ENCODE measurements around the gene ZMYND8.
"Not testable (repeated sequence)": the region's sequence is repeated elsewhere in the genome, so short reads cannot be mapped to it uniquely, and the experiment has no call there.

The ZMYND8 gene

DNA sequence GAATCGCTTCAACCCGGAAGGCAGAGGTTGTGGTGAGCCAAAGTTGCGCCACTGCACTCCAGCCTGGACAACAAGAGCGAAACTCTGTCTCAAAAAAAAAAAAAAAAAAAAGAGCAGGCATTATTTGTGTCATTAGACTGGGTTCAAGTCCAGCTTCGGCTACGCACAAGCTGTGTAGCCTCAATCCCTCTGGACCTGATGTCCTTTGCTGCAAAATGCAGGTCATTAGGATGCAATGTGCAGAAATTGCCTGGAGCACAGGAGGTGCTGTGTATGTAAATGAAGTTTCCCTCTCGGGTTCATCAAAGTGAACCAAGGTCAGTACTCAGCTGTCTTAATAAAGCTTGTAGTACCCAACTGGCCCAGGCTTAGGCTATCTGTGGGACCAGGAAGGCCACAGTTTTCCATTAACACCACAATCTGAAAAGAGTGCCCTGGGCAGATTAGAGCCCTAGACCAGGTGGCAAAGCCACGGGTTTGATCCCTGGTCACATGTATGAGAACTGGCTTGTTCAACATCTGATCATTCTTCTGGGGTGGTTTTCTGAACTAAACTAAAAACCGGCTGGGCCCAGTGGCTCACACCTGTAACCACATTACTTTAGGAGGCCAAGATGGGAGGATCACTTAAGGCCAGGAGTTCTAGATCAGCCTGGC is 155.3 kb downstream of the ZMYND8 start:
- no peak for DNase-seq

DNA sequence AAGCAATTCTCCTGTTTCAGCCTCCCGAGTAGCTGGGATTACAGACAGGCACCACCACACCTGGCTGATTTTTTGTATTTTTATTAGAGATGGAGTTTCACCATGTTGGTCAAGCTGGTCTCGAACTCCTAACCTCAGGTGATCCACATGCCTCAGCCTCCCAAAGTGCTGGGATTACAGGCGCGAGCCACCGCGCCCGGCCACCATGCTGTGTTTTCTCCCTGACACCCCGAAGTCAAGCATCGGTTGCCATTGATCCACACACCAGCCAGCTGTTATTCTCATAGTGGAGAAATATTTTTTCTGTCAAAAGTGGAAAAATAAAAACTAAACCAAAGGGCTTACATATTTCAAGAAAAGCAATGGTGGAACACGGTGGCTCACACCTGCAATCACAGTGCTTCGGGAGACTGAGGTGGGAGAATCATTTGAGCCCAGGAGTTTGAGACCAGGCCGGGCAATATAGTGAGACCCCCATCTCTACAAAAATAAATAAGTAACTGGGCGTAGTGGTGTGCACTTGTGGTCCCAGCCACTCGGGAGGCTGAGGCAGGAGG is 157.4 kb downstream of the ZMYND8 start:
- DNase-seq, result no peak

DNA sequence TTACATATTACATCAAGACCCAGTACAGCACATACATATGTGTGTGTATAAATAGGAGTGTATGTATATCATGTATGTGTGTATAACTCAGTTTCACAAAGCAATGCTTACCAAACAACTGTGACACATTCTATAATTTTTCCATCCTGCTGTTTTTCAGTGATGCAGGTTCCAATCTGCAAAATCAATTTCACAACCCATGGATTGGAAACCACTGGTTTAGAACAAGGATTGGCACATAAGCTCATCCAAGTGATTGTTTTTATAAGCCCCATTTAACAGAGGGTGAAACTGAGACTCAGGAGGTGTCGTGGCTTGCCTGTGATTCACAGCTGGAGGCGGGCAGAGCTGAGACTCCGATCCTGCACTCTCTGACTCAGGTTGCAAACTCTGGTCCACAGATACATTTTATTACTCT is 158.2 kb downstream of the ZMYND8 start:
- no peak for DNase-seq

DNA sequence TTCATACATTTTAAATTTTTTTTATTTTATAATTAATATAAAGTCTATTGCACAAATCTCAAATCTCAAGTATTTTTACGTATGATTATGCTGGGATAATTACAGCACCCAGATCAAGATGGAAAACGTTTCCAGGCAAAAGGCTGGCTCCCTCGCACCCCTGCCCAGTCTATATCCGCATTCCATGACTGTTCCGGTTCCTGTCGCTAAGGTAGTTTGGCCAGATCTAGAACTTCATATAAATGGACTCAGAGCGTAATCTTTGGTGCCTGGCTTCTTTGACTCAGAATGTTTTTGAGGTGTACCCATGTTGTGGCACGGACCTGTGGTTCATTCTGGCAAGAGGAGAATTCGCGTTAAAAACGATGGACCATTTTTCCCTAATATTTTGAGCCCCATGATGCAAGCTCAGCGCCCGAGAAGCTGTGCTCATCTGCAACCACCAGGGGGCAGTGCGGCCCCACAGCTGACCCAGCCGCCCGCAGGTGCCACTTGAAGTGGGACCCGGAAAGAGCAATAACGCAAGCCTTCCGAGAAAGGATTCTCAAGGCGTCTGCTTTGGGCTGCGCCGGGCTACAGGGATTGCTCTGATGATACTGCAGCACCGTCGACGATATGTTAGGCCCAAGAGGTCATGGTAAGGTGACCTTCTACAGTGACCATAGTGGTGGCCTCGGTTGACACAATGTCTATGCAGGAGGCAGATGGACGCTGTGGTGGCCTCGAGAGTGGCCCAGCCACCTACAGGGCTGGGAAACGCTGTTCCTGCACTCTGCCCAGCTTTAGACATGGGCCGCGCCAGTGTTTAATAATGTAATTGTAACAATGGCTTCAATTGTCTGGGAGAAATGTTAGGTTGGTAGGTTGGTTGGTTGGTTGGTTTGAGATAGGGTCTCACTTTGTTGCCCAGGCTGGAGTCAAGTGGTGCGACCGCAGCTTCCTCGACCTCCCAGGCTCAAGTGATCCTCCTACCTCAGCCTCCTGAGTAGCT is 160.1 kb downstream of the ZMYND8 start:
- DNase-seq, result peak; percentile 34

DNA sequence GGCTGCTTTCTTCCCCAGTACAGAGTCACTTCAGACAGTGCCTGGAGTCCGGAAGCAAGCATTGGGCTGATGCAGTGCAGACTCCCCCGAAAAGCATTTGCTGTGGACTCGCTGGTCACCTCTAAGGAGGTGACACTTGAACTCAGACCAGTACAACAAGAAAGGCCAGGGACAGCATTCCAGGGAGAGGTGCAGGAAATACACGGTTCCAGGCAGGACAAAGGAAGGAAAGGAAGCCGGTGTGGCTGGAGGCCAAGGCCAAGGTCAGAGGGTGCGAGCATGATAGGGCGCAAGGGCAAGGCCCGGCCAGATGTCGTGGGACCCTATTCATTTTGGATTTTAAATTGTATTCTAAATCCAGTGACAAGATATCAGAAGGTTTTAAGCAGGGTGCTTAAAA is 160.9 kb downstream of the ZMYND8 start:
- no peak for DNase-seq

DNA sequence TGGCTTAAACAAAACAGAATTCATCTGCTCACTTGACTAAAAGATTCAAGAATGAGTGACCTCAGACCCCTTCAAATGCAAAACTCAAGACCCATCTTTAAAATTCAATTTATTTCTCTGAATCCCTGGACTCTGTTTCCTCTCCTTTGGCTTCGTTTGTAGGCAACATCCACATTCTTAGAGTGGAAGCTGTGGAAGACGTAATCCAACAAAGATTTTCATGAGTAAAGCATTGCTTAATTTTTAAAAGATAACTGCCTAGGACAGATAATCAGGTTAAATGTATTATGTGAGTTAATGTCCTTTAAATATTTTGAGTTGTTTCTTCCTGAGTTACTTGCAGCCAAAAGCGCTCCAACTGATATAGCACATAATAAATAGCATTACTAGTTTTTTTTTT is 164.5 kb downstream of the ZMYND8 start:
- no peak for DNase-seq

DNA sequence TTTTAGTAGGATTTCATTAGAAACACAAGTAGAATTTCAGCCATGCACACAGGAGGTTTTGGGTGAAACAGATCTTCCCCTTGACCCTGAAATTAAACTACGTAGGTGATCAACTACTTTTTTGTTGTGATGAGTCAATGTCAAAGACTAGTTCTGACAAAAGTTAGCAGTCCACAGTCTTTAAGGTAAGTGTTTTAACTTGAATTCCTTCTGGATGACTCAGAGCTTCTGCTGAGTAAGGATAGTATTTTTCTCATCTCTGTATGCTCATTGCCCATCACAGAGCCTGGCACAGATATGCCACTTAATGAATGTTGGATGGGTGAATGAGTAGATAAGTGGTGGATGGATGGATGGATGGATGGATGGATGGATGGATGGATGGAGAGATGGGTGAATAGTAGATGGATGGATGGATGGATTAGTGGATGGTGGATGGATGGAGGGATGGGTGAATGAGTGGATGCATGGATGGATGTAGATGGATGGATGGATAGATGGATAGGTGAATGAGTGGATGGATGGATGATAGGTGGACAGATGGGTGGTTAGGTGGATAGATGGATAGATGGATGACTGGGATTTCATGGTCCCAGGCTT is 165.3 kb downstream of the ZMYND8 start:
- DNase-seq, result no peak

DNA sequence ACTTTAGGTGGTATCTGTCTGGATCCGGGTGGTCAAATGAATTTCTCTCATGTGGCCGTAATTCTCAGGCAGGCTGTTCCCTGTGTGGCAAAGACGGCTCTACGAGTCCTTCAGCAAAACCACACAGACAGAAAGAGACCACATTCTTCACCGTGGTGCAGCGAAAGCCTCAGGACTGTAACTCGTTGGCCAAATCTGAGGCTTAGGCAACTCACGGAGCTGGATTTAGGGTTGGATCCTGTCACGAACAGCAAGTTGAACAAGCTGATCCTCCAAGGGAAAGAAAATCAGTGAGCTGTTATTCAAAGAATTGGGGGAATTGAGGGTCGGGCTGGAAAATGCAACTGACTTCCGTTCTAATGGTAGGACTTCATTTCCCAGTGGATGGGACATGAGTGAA is 167.4 kb downstream of the ZMYND8 start:
- DNase-seq, result no peak

DNA sequence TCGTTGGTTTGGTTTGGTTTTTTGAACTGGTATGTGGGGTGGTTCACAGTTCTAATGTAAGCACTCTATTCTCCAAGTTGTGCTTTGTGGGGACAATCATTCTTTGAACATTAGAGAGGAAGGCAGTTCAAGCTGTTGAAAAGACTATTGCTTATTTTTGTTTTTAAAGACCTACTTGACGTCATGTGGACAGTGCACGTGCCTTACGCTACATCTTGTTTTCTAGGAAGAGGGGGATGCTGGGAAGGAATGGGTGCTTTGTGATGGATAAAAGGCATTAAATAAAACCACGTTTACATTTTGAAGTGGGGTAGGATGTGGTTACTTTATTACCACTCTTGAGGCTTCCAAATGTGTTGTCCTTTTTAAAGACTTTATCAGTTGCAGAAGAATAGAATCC is 168.0 kb downstream of the ZMYND8 start:
- DNase-seq, result no peak

DNA sequence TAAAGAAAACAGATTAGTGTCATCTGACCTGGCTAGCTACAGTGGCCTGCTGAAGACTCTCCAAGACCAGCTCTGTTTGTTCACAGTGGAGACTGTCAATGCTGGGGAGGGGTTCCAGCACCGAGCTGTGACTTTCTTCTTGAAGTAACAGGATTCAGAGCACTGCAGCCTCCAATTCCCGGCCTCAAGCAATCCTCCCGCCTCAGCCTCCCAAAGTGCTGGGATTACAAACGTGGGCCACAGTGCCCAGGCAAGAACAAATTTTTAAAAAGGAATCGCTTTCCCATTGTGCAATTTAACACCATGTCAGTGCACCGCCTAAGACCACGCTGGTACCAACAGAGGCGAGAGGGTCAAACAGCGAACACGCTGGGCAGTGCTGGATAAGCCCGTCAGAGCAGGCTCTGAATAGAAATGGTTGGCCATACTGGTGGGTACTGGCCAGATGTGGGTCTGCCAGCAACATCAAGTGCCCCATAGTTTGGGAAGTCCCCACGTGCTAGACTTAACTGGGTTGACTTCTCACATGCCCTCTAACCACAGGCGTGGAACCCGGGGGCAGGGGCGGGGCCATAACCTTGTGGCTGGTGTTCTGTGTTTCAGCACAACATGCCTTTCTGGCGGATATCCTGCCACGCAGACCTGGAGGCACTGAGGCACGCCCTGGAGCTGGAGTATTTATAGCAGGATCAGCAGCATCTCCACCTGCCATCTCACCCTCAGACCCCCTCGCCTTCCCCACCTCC is 168.9 kb downstream of the ZMYND8 start:
- no peak for DNase-seq

DNA sequence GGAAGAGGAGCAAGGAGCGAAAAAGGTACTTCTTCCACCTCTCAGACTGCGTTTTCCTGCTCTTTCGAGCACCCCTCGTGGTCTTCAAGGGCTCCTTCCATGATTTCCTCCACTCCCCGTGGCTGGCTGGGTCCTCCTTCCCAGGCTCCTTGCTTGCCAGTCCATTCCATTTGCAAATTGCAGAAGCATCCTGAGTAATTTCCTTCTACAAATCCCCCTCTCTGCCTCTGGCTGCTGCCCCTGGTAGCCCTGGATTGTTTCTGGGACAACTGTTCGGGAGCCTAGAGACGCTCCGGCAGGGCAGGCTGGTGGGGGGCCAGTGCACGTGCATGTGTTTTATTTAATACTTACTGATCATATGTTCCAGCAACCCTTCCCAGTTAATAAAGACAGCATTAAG is 173.1 kb downstream of the ZMYND8 start:
- DNase-seq, result no peak

DNA sequence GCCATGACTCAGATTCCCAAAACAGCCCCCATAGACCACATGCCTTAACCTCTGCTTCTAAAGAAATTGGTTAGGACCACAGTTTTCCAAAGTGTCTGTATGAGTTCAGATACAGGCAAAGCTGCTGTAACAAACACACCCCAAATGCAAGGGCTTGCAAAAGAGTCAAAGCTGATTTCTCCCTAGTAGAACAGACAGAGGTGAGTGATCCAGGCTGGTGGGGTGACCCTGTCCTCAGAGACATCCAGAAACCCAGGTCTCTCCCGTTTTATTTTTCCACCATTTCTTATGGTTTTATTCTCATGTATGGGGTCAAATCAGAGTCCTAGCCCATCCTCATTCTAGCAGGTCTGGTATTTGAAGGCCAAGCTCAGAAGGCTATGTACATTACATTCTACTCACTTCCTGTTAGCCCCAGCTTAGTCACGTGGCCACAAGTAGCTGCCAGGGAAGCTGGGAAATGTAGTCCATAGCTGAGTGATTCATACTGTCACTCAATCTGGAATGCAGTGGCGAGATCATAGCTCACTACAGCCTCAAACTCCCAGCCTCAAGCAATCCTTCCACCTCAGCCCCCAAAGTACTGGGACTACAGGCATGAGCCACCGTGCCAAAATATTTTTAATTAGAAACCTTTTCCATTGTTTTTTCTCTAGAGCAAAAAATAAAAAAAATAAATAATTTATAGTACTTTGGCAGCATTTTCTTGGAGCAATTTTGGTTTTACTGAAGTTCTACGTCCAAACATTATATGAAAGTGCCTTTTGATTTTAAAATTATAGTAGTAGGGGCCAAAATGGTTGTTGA is 175.2 kb downstream of the ZMYND8 start:
- no peak for DNase-seq

DNA sequence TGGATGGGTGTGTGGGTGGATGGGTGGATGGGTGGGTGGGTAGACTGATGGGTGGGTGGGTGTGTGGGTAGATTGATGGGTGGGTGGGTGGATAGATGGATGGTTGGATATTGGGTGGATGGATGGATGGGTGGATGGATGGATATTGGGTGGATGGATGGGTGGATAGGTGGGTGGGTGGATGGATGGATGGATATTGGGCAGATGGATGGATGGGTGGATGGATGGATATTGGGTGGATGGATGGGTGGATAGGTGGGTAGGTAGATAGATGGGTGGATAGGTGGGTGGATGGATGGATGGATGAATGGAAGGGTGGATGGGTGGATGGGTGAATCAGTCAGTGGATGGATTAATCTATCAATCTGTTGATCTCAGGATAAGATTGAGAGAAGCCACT is 177.2 kb downstream of the ZMYND8 start:
- DNase-seq, result no peak

DNA sequence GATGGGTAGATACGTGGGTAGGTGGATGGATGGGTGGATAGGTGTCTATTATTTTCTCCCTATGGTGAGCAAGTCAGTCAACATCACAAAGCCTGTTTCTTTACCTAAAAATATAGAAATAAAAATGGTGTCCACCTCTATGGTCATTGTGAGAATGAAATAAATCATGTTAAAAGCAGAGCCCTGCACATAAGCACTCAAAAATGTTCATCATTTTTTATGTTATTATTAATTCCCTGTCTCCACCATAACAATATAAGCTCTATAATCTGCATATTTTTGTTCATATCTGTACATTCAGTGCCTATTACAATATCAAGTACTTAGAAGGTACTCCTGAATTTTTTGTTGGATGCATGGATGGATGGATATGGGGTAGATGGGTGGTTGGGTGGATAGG is 177.6 kb downstream of the ZMYND8 start:
- no peak for DNase-seq

DNA sequence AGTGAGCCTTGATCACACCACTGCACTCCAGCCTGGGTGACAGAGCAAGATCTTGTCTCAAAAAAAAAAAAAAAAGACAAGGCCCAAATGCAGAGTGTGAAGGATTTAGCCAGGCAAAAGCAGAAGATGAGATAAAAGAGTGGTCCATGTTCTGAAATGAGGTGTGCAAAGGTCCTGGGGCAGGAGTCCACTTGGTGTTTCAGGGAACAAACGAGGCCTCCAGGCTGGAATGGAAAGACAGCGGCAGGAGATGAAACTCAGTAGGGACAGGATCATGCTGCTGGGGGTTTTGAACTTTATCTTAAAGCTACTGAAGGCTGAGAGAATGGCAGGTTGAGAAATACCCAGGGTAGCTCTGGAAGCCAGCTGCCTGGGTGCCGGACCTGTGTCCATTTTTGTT is 178.2 kb downstream of the ZMYND8 start:
- no peak for DNase-seq

DNA sequence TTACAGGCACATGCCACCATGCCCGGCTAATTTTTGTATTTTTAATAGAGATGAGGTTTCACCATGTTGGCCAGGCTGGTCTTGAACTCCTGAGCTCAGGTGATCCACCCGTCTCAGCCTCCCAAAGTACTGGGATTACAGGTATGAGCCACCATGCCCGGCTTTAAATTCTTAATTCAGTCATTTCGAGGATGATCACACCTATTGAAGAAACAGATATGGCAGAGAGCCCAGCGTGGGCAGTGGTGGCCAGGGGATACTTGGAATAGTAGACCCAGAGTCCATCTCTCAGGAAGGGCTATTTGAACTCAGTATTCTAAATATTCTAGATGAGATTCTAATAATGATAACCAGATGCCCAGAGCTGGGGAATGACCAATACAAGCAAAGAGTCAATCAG is 180.3 kb downstream of the ZMYND8 start:
- DNase-seq, result not testable (repeated sequence)

DNA sequence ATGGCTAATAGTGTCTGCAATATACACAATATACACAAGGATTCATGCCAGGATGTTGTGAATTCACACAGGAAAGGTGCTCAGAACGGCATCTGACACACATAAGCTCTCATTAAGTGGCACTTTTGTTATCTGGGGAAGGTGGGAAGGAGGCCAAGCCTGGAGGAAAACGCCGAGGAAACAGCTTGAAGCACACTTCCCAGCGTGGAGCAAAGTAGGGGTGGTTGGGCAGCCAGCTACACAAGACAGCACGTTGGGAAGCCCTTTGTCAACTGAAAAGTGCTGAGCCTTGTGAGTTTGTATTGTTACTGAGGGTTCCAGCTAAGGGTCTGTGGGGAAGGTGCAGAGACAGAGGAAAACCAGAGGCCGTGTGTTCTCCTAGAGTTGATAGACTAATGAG is 181.0 kb downstream of the ZMYND8 start:
- no peak for DNase-seq

DNA sequence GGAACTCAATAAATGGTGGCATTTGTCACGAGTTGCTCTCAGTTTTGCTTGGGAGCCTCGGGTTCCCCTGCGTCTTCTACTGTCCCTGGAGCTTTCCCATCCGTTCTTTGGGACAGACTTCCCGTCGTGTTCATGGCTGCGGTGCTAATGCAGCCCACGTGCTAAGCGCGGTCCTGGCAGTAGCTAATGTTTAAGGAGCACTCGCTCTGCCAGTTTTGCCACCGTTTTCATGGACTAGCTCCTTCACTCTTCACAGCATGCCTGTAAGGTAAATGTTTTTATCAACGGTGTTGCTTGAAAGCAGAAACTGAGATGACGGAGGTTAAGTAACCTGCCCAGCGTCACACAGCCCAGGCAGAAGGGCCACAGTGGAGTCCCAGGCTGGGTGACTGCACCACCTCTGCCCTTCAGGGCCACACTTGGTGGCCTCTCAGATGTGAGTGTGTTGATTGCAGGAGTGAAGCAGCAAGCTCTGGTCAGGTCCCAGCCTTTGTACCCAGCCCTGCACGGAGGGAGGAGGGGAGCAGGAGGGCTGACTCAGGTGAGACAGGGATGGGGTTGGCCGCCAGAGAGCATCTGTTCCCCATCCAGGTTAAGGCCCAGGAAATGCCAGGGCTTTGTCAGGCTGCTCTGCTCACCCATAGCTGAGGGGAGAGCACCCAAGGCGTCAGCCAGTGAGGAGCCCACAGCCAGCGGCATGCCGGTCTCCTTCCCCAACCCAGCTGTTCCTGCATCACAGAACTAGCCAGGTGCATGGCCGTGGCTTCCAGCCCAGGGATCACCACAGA is 181.8 kb downstream of the ZMYND8 start:
- no peak for DNase-seq

DNA sequence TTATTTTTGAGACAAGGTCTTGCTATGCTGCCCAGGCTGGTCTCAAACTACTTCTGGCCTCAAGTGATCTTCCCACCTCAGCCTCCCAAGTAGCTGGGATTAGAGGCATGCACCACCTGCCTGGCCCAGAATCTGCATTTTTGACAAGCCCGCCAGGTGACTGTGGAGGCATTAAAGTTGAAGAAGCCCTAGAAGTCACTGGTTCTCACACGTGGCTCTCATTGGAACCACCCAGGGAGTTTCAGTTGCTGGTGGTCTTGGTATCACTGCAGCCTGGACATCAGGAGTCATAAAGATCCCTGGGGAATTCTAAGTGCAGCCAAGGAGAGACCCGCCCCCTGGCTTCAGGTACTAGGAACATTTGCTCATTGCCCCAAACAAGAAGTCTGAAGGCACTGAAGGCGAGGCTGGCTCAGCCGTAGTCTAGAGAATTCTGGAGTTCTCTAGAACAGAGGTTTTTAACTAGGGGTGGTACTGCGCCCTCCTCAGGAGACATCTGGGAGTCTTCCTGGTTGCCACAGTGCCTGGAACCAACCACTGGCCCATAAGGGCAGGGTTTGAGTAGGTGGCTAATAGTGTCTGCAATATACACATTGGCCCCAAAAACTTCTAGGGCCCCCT is 182.8 kb downstream of the ZMYND8 start:
- DNase-seq, result no peak

DNA sequence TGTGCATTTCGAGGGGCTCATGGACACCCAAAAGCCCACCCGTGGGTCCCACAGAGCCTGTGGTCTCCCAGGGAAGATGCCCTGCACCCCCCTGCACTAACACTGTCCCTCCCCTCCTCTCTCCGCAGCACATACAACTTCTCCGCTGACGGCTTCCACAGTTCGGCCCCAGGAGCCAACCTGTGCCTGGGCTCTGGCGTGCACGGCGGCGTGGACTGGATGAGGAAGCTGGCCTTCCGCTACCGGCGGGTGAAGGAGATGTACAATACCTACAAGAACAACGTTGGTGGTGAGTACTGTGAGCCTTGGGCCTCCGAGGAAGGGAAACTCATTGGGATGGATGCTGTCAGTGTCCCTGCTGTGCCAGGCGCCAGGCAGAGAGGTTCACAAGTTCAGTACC is 183.9 kb downstream of the ZMYND8 start:
- no peak for DNase-seq

DNA sequence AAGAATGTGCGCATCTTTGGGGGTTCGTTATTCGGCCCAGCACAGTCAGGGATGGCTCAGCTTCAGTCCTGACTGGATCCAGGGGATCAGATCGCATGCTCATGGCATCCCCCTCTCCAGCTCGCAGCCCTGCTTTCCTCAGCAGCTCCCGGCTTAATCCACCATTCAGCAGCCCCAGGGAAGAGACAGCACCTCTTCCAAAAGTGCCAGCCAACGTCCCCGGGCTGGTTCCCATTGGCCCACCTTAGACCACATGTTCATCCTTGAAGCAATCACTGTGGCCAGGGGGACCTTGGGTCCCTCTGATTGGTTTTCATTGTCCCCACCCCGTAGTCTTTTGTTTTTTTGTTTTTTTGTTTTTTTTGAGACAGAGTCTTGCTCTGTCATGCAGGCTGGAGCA is 188.7 kb downstream of the ZMYND8 start:
- DNase-seq, result no peak

All from NCI-H774 (cell line).